H9 (cell line): ENCODE data around the gene SH2D6. TPM values are rescaled to one million over a fixed set of nuclear protein-coding genes. Genes with fewer than 3 reads are reported as not detected.

ENCODE experiments used
- DNase-seq: peaks from one replicate; pipeline ENCODE4 v3.0.0-alpha.2; 2017
- H2AFZ ChIP-seq: one replicate; pipeline ENCODE4 v1.6.1; 2013; ENCODE audit warnings: mild to moderate bottlenecking, low read length, control low read depth, moderate library complexity
- H2AK5ac ChIP-seq: 2 replicates; pipeline ENCODE4 v1.6.1; 2013; ENCODE audit warnings: low read length, control low read depth, mixed read lengths; ENCODE audit not compliant: insufficient read length
- H2BK120ac ChIP-seq: one replicate; pipeline ENCODE4 v1.6.1; 2013; ENCODE audit warnings: low read depth, mild to moderate bottlenecking, low read length, control low read depth, inconsistent platforms; ENCODE audit not compliant: poor library complexity, severe bottlenecking
- H2BK12ac ChIP-seq: 2 replicates; pipeline ENCODE4 v1.6.1; 2013; ENCODE audit warnings: low read length, control low read depth, mixed read lengths, low read depth; ENCODE audit not compliant: insufficient read length
- H2BK15ac ChIP-seq: 2 replicates; pipeline ENCODE4 v1.6.1; 2013; ENCODE audit warnings: low read depth, low read length, control low read depth
- H2BK20ac ChIP-seq: one replicate; pipeline ENCODE4 v1.6.1; 2013; ENCODE audit warnings: low read depth, mild to moderate bottlenecking, low read length, control low read depth, inconsistent platforms; ENCODE audit not compliant: poor library complexity, severe bottlenecking
- H2BK5ac ChIP-seq: 2 replicates; pipeline ENCODE4 v1.6.1; 2013; ENCODE audit warnings: low read length, control low read depth, mixed read lengths; ENCODE audit not compliant: insufficient read length
- H3K14ac ChIP-seq: 2 replicates; pipeline ENCODE4 v1.6.1; 2013; ENCODE audit warnings: low read length, control low read depth; ENCODE audit not compliant: insufficient read depth
- H3K18ac ChIP-seq: 2 replicates; pipeline ENCODE4 v1.6.1; 2013; ENCODE audit warnings: low read depth, mild to moderate bottlenecking, mixed read lengths, low read length, control low read depth; ENCODE audit not compliant: insufficient read length
- H3K23ac ChIP-seq: 2 replicates; pipeline ENCODE4 v1.6.1; 2013; ENCODE audit warnings: low read length, control low read depth, mixed read lengths, low read depth; ENCODE audit not compliant: insufficient read length
- H3K23me2 ChIP-seq: 2 replicates; pipeline ENCODE4 v1.6.1; 2013; ENCODE audit warnings: low read depth, mild to moderate bottlenecking, mixed read lengths, low read length, control low read depth; ENCODE audit not compliant: insufficient read length, poor library complexity, severe bottlenecking
- H3K27ac ChIP-seq: 2 replicates; pipeline ENCODE4 v1.5.1; 2013; ENCODE audit warnings: low read length, control low read depth, mixed read lengths, low read depth; ENCODE audit not compliant: insufficient read length
- H3K27me3 ChIP-seq: 2 replicates; pipeline ENCODE4 v1.6.1; 2013; ENCODE audit warnings: low read length, control low read depth, inconsistent platforms; ENCODE audit not compliant: insufficient read depth
- H3K4ac ChIP-seq: 2 replicates; pipeline ENCODE4 v1.6.1; 2013; ENCODE audit warnings: low read depth, mild to moderate bottlenecking, control low read depth, inconsistent platforms, low read length, moderate library complexity
- H3K4me1 ChIP-seq: 2 replicates; pipeline ENCODE4 v1.6.1; 2013; ENCODE audit warnings: low read length, control low read depth, inconsistent platforms; ENCODE audit not compliant: insufficient read depth
- H3K4me2 ChIP-seq: 2 replicates; pipeline ENCODE4 v1.6.1; 2013; ENCODE audit warnings: low read length, control low read depth, mixed read lengths; ENCODE audit not compliant: insufficient read length, insufficient read depth
- H3K56ac ChIP-seq: 2 replicates; pipeline ENCODE4 v1.6.1; 2013; ENCODE audit warnings: low read depth, mild to moderate bottlenecking, mixed read lengths, low read length, control low read depth; ENCODE audit not compliant: insufficient read length
- H3K79me1 ChIP-seq: 2 replicates; pipeline ENCODE4 v1.6.1; 2013; ENCODE audit warnings: low read depth, mild to moderate bottlenecking, moderate library complexity, low read length, control low read depth, inconsistent platforms; ENCODE audit not compliant: insufficient read depth, poor library complexity, severe bottlenecking
- H3K79me2 ChIP-seq: 2 replicates; pipeline ENCODE4 v1.6.1; 2013; ENCODE audit warnings: low read length, control low read depth, inconsistent platforms; ENCODE audit not compliant: insufficient read depth
- H3K9ac ChIP-seq: 2 replicates; pipeline ENCODE4 v1.6.1; 2013; ENCODE audit warnings: low read length, control low read depth, mixed read lengths; ENCODE audit not compliant: insufficient read length; ENCODE audit errors: extremely low read depth
- H3K9me3 ChIP-seq: one replicate; pipeline ENCODE4 v1.6.1; 2013; ENCODE audit warnings: low read depth, low read length, inconsistent platforms; ENCODE audit not compliant: control insufficient read depth
- H3T11ph ChIP-seq: one replicate; pipeline ENCODE4 v1.6.1; 2013; ENCODE audit warnings: mild to moderate bottlenecking, low read length, control low read depth, inconsistent platforms
- H4K20me1 ChIP-seq: one replicate; pipeline ENCODE4 v1.6.1; 2013; ENCODE audit not compliant: control insufficient read depth, insufficient read length, insufficient read depth
- H4K5ac ChIP-seq: 2 replicates; pipeline ENCODE4 v1.6.1; 2013; ENCODE audit warnings: low read depth, mild to moderate bottlenecking, mixed read lengths, low read length, control low read depth; ENCODE audit not compliant: insufficient read length
- H4K8ac ChIP-seq: replicated peaks from 2 replicates; pipeline ENCODE4 v1.6.1; 2013; ENCODE audit warnings: low read length, control low read depth, mixed read lengths, low read depth; ENCODE audit not compliant: insufficient read length
- H4K91ac ChIP-seq: 2 replicates; pipeline ENCODE4 v1.6.1; 2013; ENCODE audit warnings: low read depth, mild to moderate bottlenecking, moderate library complexity, mixed read lengths, low read length, control low read depth; ENCODE audit not compliant: insufficient read length
- H3K27ac Mint-ChIP-seq, 3 experiments: 2 replicates in 2 of 3; 3 replicates in 1 of 3; pipeline ENCODE4 v1.8.0; 2020 to 2021; ENCODE audit warnings: mixed read lengths in 3 of 3, mild to moderate bottlenecking in 1 of 3, moderate library complexity in 1 of 3
- H3K27me3 Mint-ChIP-seq: 2 replicates; pipeline ENCODE4 v1.8.0; 2021; ENCODE audit warnings: low read depth, mild to moderate bottlenecking, moderate library complexity, mixed read lengths
- H3K36me3 Mint-ChIP-seq, 3 experiments: 2 replicates in 2 of 3; 3 replicates in 1 of 3; pipeline ENCODE4 v1.8.0; 2020 to 2021; ENCODE audit warnings: low read depth in 3 of 3, mixed read lengths in 3 of 3; ENCODE audit not compliant: insufficient read depth in 1 of 3
- H3K4me1 Mint-ChIP-seq, 2 experiments: 2 replicates each; pipeline ENCODE4 v1.8.0; 2020; ENCODE audit warnings: mixed read lengths in 2 of 2
- H3K4me3 Mint-ChIP-seq, 2 experiments: 2 replicates in 1 of 2; 3 replicates in 1 of 2; pipeline ENCODE4 v1.8.0; 2020 to 2021; ENCODE audit warnings: mild to moderate bottlenecking in 2 of 2, mixed read lengths in 2 of 2, moderate library complexity in 1 of 2
- H3K9me3 Mint-ChIP-seq, 2 experiments: 2 replicates in 1 of 2; 3 replicates in 1 of 2; pipeline ENCODE4 v1.8.0; 2020; ENCODE audit warnings: mild to moderate bottlenecking in 2 of 2, mixed read lengths in 2 of 2, moderate library complexity in 1 of 2
- CTCF ChIP-seq: fragments of 200-600 bp; sonication (generic); conservative IDR thresholded peaks from 3 replicates; pipeline ENCODE4 v1.8.0; 2021; ENCODE audit warnings: antibody characterized with exemption, mild to moderate bottlenecking
- WGBS: extraction: QIAGEN DNeasy Blood & Tissue Kit; methylation state at CpG from one replicate; pipeline ENCODE4 v1.1.7; 2013; ENCODE audit warnings: missing lambda C conversion rate, low lambda C conversion rate, mixed read lengths; ENCODE audit not compliant: insufficient read length; ENCODE audit errors: extremely low coverage; 5-methylcytosine and 5-hydroxymethylcytosine counted together
- total RNA-seq: library from RNA; stranded (reverse); gene quantifications from 2 replicates; pipeline ENCODE4 v1.2.1, GENCODE V29; 2021

SH2D6 gene
- total RNA-seq, 1 experiment from 2014 or later = 0.61 TPM

- H3K27ac ChIP-seq = no peak overlapping the region
- H3K14ac ChIP-seq = no peak overlapping the region
- no peak overlapping the region for H2BK15ac ChIP-seq
- no peaks in the 10 kb centered on the region for H3K79me1 ChIP-seq
- no peaks in the 10 kb centered on the region for H4K20me1 ChIP-seq
- no CpG with 5 or more reads among the region's 9 CpGs for WGBS
- H3K4me1 ChIP-seq = no peaks in the 10 kb centered on the region; the same call in 1 of the 2 replicates
- no peak overlapping the region for H2AFZ ChIP-seq
- no peaks in the 10 kb centered on the region for H3K27me3 Mint-ChIP-seq
- H2BK20ac ChIP-seq = no peak overlapping the region
- no peak overlapping the region for H3K18ac ChIP-seq
- no peaks in the 10 kb centered on the region for H3K9me3 ChIP-seq
- no peaks in the 10 kb centered on the region for H3K23me2 ChIP-seq
- no peak overlapping the region for H4K5ac ChIP-seq
- H3K23ac ChIP-seq = no peak overlapping the region
- H3K9ac ChIP-seq = no peak overlapping the region
- H2BK5ac ChIP-seq = no peak overlapping the region
- H3K79me2 ChIP-seq = no peaks in the 10 kb centered on the region
- H3K56ac ChIP-seq = no peak overlapping the region
- H3T11ph ChIP-seq = no peak overlapping the region
- no peaks in the 10 kb centered on the region for H3K9me3 Mint-ChIP-seq
- peaks cover 13 to 22% of the 10 kb centered on the region in 2 experiments for H3K4me1 Mint-ChIP-seq
- H4K91ac ChIP-seq = no peak overlapping the region
- no peak overlapping the region; a peak in 1 of 5 replicates for H3K4me3 Mint-ChIP-seq
- no peak overlapping the region for H2BK120ac ChIP-seq
- no peaks in the 10 kb centered on the region for H3K27me3 ChIP-seq
- H3K4me2 ChIP-seq = no peak overlapping the region
- no peak overlapping the region for H4K8ac ChIP-seq
- no peak overlapping the region for H2BK12ac ChIP-seq
- no peak overlapping the region for H3K4ac ChIP-seq
- H3K36me3 Mint-ChIP-seq = peaks cover 4 to 12% (median 7%) of the 10 kb centered on the region in 3 experiments; a peak in 5 of 7 replicates
- no peak overlapping the region for H2AK5ac ChIP-seq
- TF ChIP-seq CTCF = no peak
- H3K27ac Mint-ChIP-seq = peak overlapping the region in 2 of 3 experiments; percentile 32 to 84; a peak in 2 of 7 replicates
- DNase-seq = no peak
These were observed 29.5 kb upstream of the SH2D6 start for GRCh38 chr2:85388878-85389538.
